ENCODE results near the gene PIK3C2B.

PIK3C2B gene

DNA sequence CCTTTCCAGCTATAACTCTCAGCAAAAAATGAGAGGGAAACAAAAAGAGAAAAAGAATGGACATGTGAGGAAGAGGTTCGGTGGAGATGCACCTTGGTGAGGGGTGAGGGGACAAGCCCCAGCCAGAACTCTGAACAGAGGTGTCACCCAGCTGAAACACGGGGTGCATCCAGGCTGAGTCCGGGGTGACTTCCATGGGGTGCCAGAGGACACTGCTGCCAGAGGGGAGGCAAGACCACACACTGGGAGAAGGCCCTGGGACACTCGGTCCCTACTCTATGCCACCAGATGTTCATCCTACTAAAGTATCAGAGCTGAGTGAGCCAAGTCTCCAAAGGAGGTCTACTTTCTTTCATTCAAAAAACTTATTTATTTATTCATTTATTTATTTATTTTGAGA, 46.9 kb downstream of the PIK3C2B start:
- no peak for TF ChIP-seq CTCF (IDR thresholded peaks at IDR 0.05; ENCODE audit: insufficient read depth, low read depth, low read length, missing control alignments)
- DNase-seq (ENCODE audit: low read depth) = no peak
- no peak overlapping the region for H3K4me3 ChIP-seq (ENCODE audit: low read length)

GRCh38 chr1:204447190-204447589, 47.4 kb downstream of the PIK3C2B start:
- H3K4me3 ChIP-seq (ENCODE audit: low read length) = no peak overlapping the region
- no peak for DNase-seq (ENCODE audit: low read depth)
- no peak for TF ChIP-seq CTCF (IDR thresholded peaks at IDR 0.05; ENCODE audit: insufficient read depth, low read depth, low read length, missing control alignments)

DNA sequence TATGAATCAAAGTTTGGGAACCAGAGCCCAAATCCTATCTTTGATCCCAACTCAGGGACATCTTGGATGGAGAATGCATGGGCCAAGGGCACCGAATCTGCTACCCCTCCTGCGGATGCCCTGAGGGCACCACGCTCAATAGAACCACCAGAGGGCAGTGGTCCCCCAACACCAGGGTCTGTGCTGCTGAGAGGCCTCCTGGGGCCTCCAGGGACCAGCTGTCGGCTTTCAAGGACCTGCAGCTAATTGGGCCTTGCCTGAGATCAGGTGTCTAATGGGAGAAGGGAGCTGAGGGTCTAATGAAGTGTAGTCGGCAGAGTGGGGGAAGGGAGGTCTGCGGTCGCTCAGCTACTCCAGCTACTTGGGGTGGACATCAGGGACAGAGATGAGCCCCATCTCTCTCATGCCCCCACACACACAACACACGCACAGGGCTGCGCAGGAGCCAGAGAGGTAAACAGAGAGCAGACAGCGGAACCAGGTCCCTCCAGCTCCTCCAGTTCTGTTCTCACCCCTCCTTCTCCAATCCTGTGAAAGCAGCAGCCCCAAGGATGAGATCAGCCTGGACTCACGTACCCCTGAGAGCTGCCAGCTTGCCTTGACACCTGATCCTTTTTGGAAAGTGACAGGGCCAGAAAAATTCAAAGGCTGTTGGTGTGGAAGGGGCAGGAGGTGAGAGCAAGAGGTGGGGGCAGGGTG, 48.0 kb downstream of the PIK3C2B start:
- no peak overlapping the region for H3K4me3 ChIP-seq (ENCODE audit: low read length)
- DNase-seq (ENCODE audit: low read depth) = peak; percentile 33
- TF ChIP-seq CTCF (IDR thresholded peaks at IDR 0.05; ENCODE audit: insufficient read depth, low read depth, low read length, missing control alignments) = peak; percentile 48

DNA sequence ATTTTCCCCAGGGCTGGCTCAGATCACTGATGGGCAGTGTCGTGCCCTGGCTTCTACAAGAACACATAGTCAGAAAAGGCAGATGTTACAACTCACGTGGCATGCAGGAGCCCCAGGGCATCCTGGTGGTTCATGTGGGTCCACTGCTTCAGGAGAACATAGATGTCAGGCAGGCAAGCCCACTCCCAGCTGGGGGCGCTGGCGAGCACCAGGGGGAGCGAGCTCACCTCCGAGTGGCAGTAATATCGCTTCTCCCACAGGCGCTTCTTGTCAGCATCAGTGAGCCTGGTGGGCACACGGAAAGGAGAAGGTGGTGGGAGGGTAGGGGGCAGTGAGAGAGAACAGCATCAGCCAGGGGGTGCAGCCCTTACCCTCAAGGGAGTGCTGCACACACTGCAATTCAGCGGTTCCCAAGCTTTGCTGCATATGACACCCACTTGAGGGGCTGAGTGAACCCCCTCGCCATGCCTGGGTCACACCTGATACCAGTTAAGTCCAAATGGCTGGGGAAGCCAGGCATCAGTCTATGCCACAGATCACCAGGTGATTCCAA, 48.7 kb downstream of the PIK3C2B start:
- no peak overlapping the region for H3K4me3 ChIP-seq (ENCODE audit: low read length)
- TF ChIP-seq CTCF (IDR thresholded peaks at IDR 0.05; ENCODE audit: insufficient read depth, low read depth, low read length, missing control alignments) = peak; percentile 41
- DNase-seq (ENCODE audit: low read depth) = no peak
